HG03565 (cell line): Measurements from ENCODE around the gene CEL.
"Not testable (repeated sequence)": the region's sequence is repeated elsewhere in the genome, so short reads cannot be mapped to it uniquely, and the experiment has no call there.

Experiments used
- ATAC-seq: cut with Tn5 transposase; IDR thresholded peaks from one replicate; pipeline ENCODE4 v1.9.1; 2021; ENCODE audit warnings: mild to moderate bottlenecking, moderate library complexity; ENCODE audit not compliant: unreplicated experiment

CEL gene

DNA sequence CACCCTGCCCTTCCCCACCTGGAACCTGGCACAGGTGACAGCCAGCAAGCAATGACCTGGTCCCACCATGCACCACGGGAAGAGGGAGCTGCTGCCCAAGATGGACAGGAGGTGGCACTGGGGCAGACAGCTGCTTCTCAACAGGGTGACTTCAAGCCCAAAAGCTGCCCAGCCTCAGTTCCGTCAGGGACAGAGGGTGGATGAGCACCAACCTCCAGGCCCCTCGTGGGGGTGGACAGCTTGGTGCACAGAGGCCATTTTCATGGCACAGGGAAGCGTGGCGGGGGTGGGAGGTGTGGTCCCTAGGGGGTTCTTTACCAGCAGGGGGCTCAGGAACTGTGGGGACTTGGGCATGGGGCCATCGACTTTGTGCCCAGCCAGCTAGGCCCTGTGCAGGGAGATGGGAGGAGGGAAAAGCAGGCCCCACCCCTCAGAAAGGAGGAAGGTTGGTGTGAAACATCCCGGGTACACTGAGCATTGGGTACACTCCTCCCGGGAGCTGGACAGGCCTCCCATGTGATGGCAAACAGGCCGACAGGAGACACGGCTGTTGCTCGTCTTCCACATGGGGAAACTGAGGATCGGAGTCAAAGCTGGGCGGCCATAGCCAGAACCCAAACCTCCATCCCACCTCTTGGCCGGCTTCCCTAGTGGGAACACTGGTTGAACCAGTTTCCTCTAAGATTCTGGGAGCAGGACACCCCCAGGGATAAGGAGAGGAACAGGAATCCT, 1.9 kb downstream of the CEL start:
- ATAC-seq, result no peak

DNA sequence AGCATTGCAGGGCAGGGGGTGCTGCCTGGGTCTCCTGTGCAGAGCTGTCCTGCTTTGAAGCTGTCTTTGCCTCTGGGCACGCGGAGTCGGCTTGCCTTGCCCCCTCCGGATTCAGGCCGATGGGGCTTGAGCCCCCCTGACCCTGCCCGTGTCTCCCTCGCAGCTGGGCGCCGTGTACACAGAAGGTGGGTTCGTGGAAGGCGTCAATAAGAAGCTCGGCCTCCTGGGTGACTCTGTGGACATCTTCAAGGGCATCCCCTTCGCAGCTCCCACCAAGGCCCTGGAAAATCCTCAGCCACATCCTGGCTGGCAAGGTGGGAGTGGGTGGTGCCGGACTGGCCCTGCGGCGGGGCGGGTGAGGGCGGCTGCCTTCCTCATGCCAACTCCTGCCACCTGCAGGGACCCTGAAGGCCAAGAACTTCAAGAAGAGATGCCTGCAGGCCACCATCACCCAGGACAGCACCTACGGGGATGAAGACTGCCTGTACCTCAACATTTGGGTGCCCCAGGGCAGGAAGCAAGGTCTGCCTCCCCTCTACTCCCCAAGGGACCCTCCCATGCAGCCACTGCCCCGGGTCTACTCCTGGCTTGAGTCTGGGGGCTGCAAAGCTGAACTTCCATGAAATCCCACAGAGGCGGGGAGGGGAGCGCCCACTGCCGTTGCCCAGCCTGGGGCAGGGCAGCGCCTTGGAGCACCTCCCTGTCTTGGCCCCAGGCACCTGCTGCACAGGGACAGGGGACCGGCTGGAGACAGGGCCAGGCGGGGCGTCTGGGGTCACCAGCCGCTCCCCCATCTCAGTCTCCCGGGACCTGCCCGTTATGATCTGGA, 2.7 kb downstream of the CEL start:
- ATAC-seq, result no peak

- ATAC-seq, result no peak
These were observed 3.2 kb downstream of the CEL start for GRCh38 chr9:133065070-133065388.

GRCh38 chr9:133066181-133066983, 4.6 kb downstream of the CEL start:
- ATAC-seq, result no peak

DNA sequence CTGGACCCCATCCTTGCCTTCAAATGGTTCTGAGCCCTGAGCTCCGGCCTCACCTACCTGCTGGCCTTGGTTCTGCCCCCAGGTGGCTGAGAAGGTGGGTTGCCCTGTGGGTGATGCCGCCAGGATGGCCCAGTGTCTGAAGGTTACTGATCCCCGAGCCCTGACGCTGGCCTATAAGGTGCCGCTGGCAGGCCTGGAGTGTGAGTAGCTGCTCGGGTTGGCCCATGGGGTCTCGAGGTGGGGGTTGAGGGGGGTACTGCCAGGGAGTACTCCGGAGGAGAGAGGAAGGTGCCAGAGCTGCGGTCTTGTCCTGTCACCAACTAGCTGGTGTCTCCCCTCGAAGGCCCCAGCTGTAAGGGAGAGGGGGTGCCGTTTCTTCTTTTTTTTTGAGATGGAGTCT, 5.2 kb downstream of the CEL start:
- no peak for ATAC-seq

DNA sequence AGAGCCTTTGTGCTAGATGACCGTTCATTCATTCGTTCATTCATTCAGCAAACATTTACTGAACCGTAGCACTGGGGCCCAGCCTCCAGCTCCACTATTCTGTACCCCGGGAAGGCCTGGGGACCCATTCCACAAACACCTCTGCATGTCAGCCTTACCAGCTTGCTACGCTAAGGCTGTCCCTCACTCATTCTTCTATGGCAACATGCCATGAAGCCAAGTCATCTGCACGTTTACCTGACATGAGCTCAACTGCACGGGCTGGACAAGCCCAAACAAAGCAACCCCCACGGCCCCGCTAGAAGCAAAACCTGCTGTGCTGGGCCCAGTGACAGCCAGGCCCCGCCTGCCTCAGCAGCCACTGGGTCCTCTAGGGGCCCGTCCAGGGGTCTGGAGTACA, 6.0 kb downstream of the CEL start:
- ATAC-seq, result no peak

GRCh38 chr9:133068431-133068830, 6.7 kb downstream of the CEL start:
- ATAC-seq, result not testable (repeated sequence)

DNA sequence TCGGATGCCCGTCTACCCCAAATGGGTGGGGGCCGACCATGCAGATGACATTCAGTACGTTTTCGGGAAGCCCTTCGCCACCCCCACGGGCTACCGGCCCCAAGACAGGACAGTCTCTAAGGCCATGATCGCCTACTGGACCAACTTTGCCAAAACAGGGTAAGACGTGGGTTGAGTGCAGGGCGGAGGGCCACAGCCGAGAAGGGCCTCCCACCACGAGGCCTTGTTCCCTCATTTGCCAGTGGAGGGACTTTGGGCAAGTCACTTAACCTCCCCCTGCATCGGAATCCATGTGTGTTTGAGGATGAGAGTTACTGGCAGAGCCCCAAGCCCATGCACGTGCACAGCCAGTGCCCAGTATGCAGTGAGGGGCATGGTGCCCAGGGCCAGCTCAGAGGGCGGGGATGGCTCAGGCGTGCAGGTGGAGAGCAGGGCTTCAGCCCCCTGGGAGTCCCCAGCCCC, 8.8 kb downstream of the CEL start:
- not testable (repeated sequence) for ATAC-seq

- not testable (repeated sequence) for ATAC-seq
These were observed 9.2 kb downstream of the CEL start for GRCh38 chr9:133070985-133071384.

- no peak for ATAC-seq
These were observed 9.8 kb downstream of the CEL start for GRCh38 chr9:133071484-133072150.

GRCh38 chr9:133072210-133072609, 10.4 kb downstream of the CEL start:
- ATAC-seq, result not testable (repeated sequence)

GRCh38 chr9:133073086-133074014, 11.6 kb downstream of the CEL start:
- ATAC-seq, result no peak

- ATAC-seq, result no peak
These were observed 12.4 kb downstream of the CEL start for GRCh38 chr9:133074111-133074651.

- ATAC-seq, result no peak
These were observed 14.3 kb downstream of the CEL start for GRCh38 chr9:133075925-133076630.

GRCh38 chr9:133076691-133077090, 14.9 kb downstream of the CEL start:
- ATAC-seq, result no peak

- ATAC-seq, result no peak
These were observed 16.7 kb downstream of the CEL start for GRCh38 chr9:133078486-133078885.

GRCh38 chr9:133080161-133080560, 18.4 kb downstream of the CEL start:
- no peak for ATAC-seq

DNA sequence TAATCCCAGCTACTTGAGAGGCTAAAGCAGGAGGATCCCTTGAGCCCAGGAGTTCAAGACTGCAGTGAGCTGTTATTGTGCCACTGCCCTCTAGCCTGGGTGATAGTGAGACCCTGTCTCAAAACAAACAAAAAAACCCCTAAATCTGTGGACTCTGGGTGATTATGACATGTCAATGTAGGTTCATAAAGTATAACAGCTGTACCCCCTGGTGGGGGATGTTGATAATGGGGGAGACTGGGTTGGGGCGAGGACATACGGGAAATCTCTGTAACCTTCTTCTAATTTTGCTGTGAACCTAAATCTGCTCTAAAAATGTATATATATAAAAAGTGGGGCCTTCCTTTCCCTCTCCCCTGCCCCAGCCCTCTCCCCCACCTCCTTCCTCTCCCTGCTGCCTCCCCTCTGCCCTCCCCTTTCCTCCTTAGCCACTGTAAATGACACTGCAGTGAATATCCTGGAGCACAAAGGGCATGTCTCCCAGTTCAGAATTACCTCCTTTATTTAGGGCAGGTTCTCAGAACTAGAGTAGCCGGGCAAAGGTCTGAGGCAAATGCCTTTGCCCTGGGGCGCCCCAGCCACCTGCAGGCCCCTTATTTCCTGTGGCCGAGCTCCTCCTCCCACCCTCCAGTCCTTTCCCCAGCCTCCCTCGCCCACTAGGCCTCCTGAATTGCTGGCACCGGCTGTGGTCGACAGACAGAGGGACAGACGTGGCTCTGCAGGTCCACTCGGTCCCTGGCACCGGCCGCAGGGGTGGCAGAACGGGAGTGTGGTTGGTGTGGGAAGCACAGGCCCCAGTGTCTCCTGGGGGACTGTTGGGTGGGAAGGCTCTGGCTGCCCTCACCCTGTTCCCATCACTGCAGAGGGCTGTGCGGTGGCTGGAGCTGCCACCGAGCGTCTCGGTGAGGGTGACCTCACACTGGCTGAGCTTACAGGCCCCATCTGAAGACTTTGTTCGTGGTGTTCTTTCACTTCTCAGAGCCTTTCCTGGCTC, 19.3 kb downstream of the CEL start:
- ATAC-seq, result not testable (repeated sequence)
